H1 (cell line): ENCODE measurements around the gene HOGA1. TPM values are rescaled to one million over a fixed set of nuclear protein-coding genes. Genes with fewer than 3 reads are reported as not detected.

Source experiments
- CTCF ChIA-PET: fragments of 300-600 bp; sonication (Branson Sonifier 250); formaldehyde crosslinking; loops from one replicate; lab custom pipeline; 2021; ENCODE audit not compliant: partially characterized antibody; lab: Charles Lee
- POLR2A ChIA-PET: fragments of 300-600 bp; sonication (Branson Sonifier 250); formaldehyde crosslinking; loops from one replicate; lab custom pipeline; 2021; ENCODE audit warnings: inconsistent platforms; ENCODE audit not compliant: partially characterized antibody; lab: Charles Lee
- DNase-seq, 2 experiments: peaks; one replicate each; pipeline versions ENCODE4 v3.0.0 to v3.0.0-alpha.2; 2010 to 2022; ENCODE audit warnings: low spot score in 2 of 2, low read depth in 1 of 2, mixed read lengths in 1 of 2
- FAIRE-seq: peaks from 2 replicates; lab custom pipeline; 2011; peaks lifted over from hg19 to GRCh38; lab: Jason Lieb, UNC
- H2AFZ ChIP-seq: 2 replicates; pipeline ENCODE4 v1.8.1; 2012; ENCODE audit warnings: low read length, inconsistent platforms
- H2AK5ac ChIP-seq: 2 replicates; pipeline ENCODE4 v1.6.1; 2013; ENCODE audit warnings: low read depth, low read length
- H2BK120ac ChIP-seq: replicated peaks from 2 replicates; pipeline ENCODE3; 2013; ENCODE audit warnings: low read depth, low read length, inconsistent platforms
- H2BK12ac ChIP-seq: 2 replicates; pipeline ENCODE4 v1.6.1; 2013; ENCODE audit warnings: low read depth, low read length
- H2BK15ac ChIP-seq: 2 replicates; pipeline ENCODE4 v1.6.1; 2013; ENCODE audit warnings: low read length
- H2BK20ac ChIP-seq: 2 replicates; pipeline ENCODE4 v1.6.1; 2013; ENCODE audit warnings: low read length
- H2BK5ac ChIP-seq: 2 replicates; pipeline ENCODE4 v1.6.1; 2013; ENCODE audit warnings: low read depth, low read length
- H3K14ac ChIP-seq: 2 replicates; pipeline ENCODE4 v1.6.1; 2013; ENCODE audit warnings: inconsistent platforms; ENCODE audit not compliant: insufficient read length
- H3K18ac ChIP-seq: 2 replicates; pipeline ENCODE4 v1.6.1; 2013; ENCODE audit warnings: low read length; ENCODE audit errors: extremely low read depth
- H3K23ac ChIP-seq: 2 replicates; pipeline ENCODE4 v1.6.1; 2013; ENCODE audit warnings: inconsistent platforms; ENCODE audit not compliant: insufficient read length
- H3K23me2 ChIP-seq: 2 replicates; pipeline ENCODE4 v1.6.1; 2013; ENCODE audit warnings: low read depth, low read length
- H3K27ac ChIP-seq: 2 replicates; pipeline ENCODE4 v1.6.1; 2011; ENCODE audit warnings: low read depth, low read length, inconsistent platforms
- H3K27me3 ChIP-seq, 4 experiments: replicated peaks in 1 of 4; 1 replicate in 1 of 4; 2 replicates in 3 of 4; pipeline versions ENCODE4 v1.6.1 to v1.8.1; 2011 to 2013; ENCODE audit warnings: low read length in 3 of 4, mild to moderate bottlenecking in 3 of 4, inconsistent platforms in 2 of 4, mixed read lengths in 2 of 4, moderate library complexity in 1 of 4; ENCODE audit not compliant: control insufficient read depth in 3 of 4, insufficient read depth in 3 of 4; ENCODE audit errors: extremely low read depth in 1 of 4
- H3K36me3 ChIP-seq, 4 experiments: 2 replicates each; pipeline versions ENCODE4 v1.6.1 to v1.8.1; 2011 to 2013; ENCODE audit warnings: mild to moderate bottlenecking in 4 of 4, low read length in 3 of 4, moderate library complexity in 2 of 4, control low read depth in 1 of 4, inconsistent platforms in 1 of 4; ENCODE audit not compliant: insufficient read depth in 4 of 4, control insufficient read depth in 2 of 4
- H3K4ac ChIP-seq: replicated peaks from 2 replicates; pipeline ENCODE3; 2013; ENCODE audit warnings: low read length, low read depth, mixed read lengths, inconsistent platforms; ENCODE audit not compliant: insufficient read length
- H3K4me1 ChIP-seq, 4 experiments: replicated peaks in 1 of 4; 1 replicate in 1 of 4; 2 replicates in 3 of 4; pipeline versions ENCODE4 v1.6.1 to v1.8.1; 2011 to 2013; ENCODE audit warnings: low read length in 3 of 4, inconsistent platforms in 2 of 4, mixed read lengths in 1 of 4; ENCODE audit not compliant: insufficient read depth in 4 of 4, control insufficient read depth in 3 of 4
- H3K4me2 ChIP-seq, 2 experiments: 2 replicates each; pipeline versions ENCODE4 v1.6.1 to v1.8.1; 2011 to 2013; ENCODE audit warnings: low read depth in 2 of 2, low read length in 2 of 2, control low read depth in 1 of 2, inconsistent platforms in 1 of 2, mild to moderate bottlenecking in 1 of 2; ENCODE audit not compliant: insufficient read depth in 1 of 2
- H3K4me3 ChIP-seq, 4 experiments: fragments of 200-600, 300-600 bp in 1 of 4; sonication (generic), shearing (Covaris generic), sonication (Bioruptor Twin) in 1 of 4; 2 replicates each; pipeline versions ENCODE4 v1.5.1 to v1.8.1; 2011 to 2016; ENCODE audit warnings: low read length in 4 of 4, low read depth in 3 of 4, control low read depth in 2 of 4, inconsistent platforms in 2 of 4, mild to moderate bottlenecking in 2 of 4, mixed read lengths in 1 of 4, moderate library complexity in 1 of 4; ENCODE audit not compliant: insufficient read depth in 2 of 4; ENCODE audit errors: extremely low read depth in 1 of 4
- H3K56ac ChIP-seq: replicated peaks from 2 replicates; pipeline ENCODE3; 2013; ENCODE audit warnings: low read depth, mild to moderate bottlenecking, mixed read lengths, low read length, inconsistent platforms; ENCODE audit not compliant: insufficient read length
- H3K79me1 ChIP-seq: 2 replicates; pipeline ENCODE4 v1.6.1; 2013; ENCODE audit warnings: low read depth, low read length, control low read depth
- H3K79me2 ChIP-seq, 2 experiments: 2 replicates each; pipeline versions ENCODE4 v1.6.1 to v1.8.1; 2012 to 2013; ENCODE audit warnings: low read length in 2 of 2, mild to moderate bottlenecking in 2 of 2, inconsistent platforms in 1 of 2; ENCODE audit not compliant: insufficient read depth in 2 of 2, control insufficient read depth in 1 of 2
- H3K9ac ChIP-seq, 4 experiments: replicated peaks in 1 of 4; 1 replicate in 1 of 4; 2 replicates in 3 of 4; pipeline versions ENCODE4 v1.6.1 to v1.8.1; 2011 to 2013; ENCODE audit warnings: low read depth in 3 of 4, low read length in 3 of 4, control low read depth in 2 of 4, mild to moderate bottlenecking in 2 of 4, moderate library complexity in 2 of 4, inconsistent platforms in 1 of 4; ENCODE audit errors: extremely low read depth in 1 of 4
- H3K9me3 ChIP-seq, 2 experiments: 2 replicates each; pipeline versions ENCODE4 v1.6.1 to v1.8.1; 2012 to 2013; ENCODE audit warnings: mild to moderate bottlenecking in 2 of 2, moderate library complexity in 2 of 2, control low read depth in 1 of 2, inconsistent platforms in 1 of 2, low read depth in 1 of 2, low read length in 1 of 2, mixed read lengths in 1 of 2; ENCODE audit not compliant: insufficient read depth in 2 of 2
- H4K20me1 ChIP-seq, 2 experiments: replicated peaks in 1 of 2; 2 replicates each; pipeline versions ENCODE3 to v1.8.1; 2011 to 2013; ENCODE audit warnings: inconsistent platforms in 2 of 2, low read length in 2 of 2, mild to moderate bottlenecking in 1 of 2; ENCODE audit not compliant: insufficient read depth in 2 of 2, control insufficient read depth in 1 of 2
- H4K5ac ChIP-seq: 2 replicates; pipeline ENCODE4 v1.6.1; 2013; ENCODE audit warnings: low read length, low read depth, mixed read lengths, inconsistent platforms; ENCODE audit not compliant: insufficient read length
- H4K8ac ChIP-seq: 2 replicates; pipeline ENCODE4 v1.8.0; 2013; ENCODE audit warnings: mild to moderate bottlenecking, moderate library complexity, low read length, inconsistent platforms; ENCODE audit not compliant: insufficient read depth; ENCODE audit errors: extremely low read depth
- H4K91ac ChIP-seq: replicated peaks from 2 replicates; pipeline ENCODE3; 2013; ENCODE audit warnings: low read length, mixed read lengths, inconsistent platforms; ENCODE audit not compliant: insufficient read length
- JUND ChIP-seq: IDR thresholded peaks from 2 replicates; pipeline ENCODE4 v1.6.1; 2011; ENCODE audit warnings: mild to moderate bottlenecking, improper control_type of control experiment, low read length
- SP1 ChIP-seq: IDR thresholded peaks from 2 replicates; pipeline ENCODE4 v1.6.1; 2011; ENCODE audit warnings: low read depth, low read length
- SP2 ChIP-seq: IDR thresholded peaks from 2 replicates; pipeline ENCODE4 v1.6.1; 2012; ENCODE audit warnings: mild to moderate bottlenecking, low read length, inconsistent platforms
- polyA plus RNA-seq, 7 experiments: library from polyadenylated mRNA; depleted of rRNA in 3 of 7; stranded (reverse) in 5 of 7; unstranded in 2 of 7; fragments of >200 nt in 5 of 7; fragments of 200-250 nt in 2 of 7; gene quantifications; 1 replicate in 5 of 7; 2 replicates in 1 of 7; 4 replicates in 1 of 7; pipeline versions ENCODE4 v1.2.1 to v1.2.3, GENCODE V29; 2011 to 2013; ENCODE audit warnings: missing spikeins in 2 of 7, mixed read lengths in 2 of 7
- total RNA-seq: library from RNA; stranded (reverse); fragmentation: NEBNext Ultra II Directional; extraction: Animal tissue kit (Norgen Biotek cat#: 25700); gene quantifications from 2 replicates; pipeline ENCODE4 v1.2.1, GENCODE V29; 2021

The HOGA1 gene
- total and polyA plus RNA-seq, 2 of the 8 experiments (the other 6 are each of a cell fraction or from before 2014, with no cell fraction given) = 0.28 to 1.00 TPM

GRCh38 chr10:97631098-97631497 is 46.9 kb downstream of the HOGA1 start:
- CTCF ChIA-PET = interaction anchor here (0.9 kb wide), 1 partner anchor 46 kb away, joined by 3 read pairs; no protein-coding TSS in a partner anchor

More at GRCh38 chr10:97631098-97631497, 46.9 kb downstream of the HOGA1 start:
- Histone ChIP-seq H2AFZ (no peak overlapping the region), H4K5ac (no peak overlapping the region), H3K9ac (no peak overlapping the region), H3K18ac (no peak overlapping the region), H3K4me1 (peaks cover 0 to 4% (median 1%) of the 10 kb centered on the region in 4 experiments; a peak in 2 of 7 replicates), H4K20me1 (no peaks in the 10 kb centered on the region), H3K36me3 (no peaks in the 10 kb centered on the region), H3K79me2 (peaks cover 0 to 11% of the 10 kb centered on the region in 2 experiments; a peak in 2 of 4 replicates), H3K27me3 (no peaks in the 10 kb centered on the region), H3K4me3 (no peak overlapping the region), H4K8ac (no peak overlapping the region), H2BK5ac (no peak overlapping the region), H3K56ac (no peak overlapping the region), H3K23me2 (no peaks in the 10 kb centered on the region; the same call in 1 of the 2 replicates), H3K4me2 (no peak overlapping the region; a peak in 1 of 4 replicates), H3K14ac (no peak overlapping the region), H2BK20ac (no peak overlapping the region), H2BK120ac (no peak overlapping the region), H3K79me1 (no peaks in the 10 kb centered on the region), H2BK15ac (no peak overlapping the region), H3K23ac (no peak overlapping the region), H3K27ac (no peak overlapping the region), H3K4ac (no peak overlapping the region), H2BK12ac (no peak overlapping the region), H4K91ac (no peak overlapping the region), H3K9me3 (no peaks in the 10 kb centered on the region), H2AK5ac (no peak overlapping the region)
- POLR2A ChIA-PET = interaction anchor here (0.7 to 1.0 kb wide), 2 partner anchors 28 to 1920 kb away, joined by 3 read pairs; no protein-coding TSS in a partner anchor
- no peak for TF ChIP-seq SP2
- TF ChIP-seq JUND = no peak
- no peak for TF ChIP-seq SP1
- no peak for DNase-seq
- no peak for FAIRE-seq
